C1 segment of cervical spinal cord (tissue), 14 donors: ENCODE results near the gene VAC14.
A peak's percentile ranks its signal among the peaks of the same experiment; 100 is the strongest.
"Not testable (repeated sequence)": the region's sequence is repeated elsewhere in the genome, so short reads cannot be mapped to it uniquely, and the experiment has no call there.

ENCODE experiments used
- DNase-seq, 14 donors: peaks; one replicate each; lab custom pipeline; 2025; lab: John Stamatoyannopoulos, UW

VAC14 gene

DNA sequence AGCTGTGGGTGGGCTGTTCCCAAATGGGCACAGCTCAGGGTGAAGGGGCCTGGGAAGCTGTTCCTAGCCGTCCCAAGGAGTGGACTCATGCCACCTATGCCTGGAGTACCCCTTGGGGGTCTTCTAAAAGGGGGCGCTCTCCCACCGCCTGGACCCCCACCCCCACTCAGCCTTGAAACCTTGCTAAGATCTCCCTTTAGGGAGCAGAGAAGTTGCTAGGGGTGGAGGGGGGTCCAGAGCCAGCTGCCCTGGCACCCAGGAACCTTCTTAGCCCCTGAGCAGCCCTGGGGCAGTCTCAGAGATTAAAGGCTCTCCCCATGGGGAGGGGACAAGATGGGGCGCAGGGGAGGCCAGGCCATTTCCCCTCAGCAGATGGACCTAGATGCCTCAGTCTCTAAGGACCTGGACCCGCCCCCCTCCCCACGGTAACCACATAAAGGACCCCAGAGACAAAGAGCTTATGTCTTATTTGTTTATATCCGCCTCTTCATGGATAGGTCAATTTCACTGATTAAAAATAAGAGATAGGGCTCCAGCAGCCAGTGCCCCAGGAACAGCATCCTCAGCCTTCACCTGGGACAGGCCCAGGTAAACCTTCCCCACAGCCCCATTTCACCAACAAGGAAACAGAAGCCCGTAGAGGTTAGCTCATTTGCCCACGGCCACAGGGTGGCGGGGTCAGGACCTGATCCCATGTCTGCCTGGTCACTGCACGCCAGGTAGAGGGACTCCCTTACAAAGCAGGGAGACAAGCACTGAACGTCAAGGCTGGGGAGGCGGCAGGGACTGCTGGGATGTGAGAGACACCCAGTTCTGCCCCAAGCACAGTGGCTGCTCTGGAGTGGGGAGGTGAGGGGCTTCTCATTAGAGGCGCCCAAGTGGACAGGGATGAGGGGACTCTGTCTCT is 118.5 kb downstream of the VAC14 start:
- DNase-seq: no peak

DNA sequence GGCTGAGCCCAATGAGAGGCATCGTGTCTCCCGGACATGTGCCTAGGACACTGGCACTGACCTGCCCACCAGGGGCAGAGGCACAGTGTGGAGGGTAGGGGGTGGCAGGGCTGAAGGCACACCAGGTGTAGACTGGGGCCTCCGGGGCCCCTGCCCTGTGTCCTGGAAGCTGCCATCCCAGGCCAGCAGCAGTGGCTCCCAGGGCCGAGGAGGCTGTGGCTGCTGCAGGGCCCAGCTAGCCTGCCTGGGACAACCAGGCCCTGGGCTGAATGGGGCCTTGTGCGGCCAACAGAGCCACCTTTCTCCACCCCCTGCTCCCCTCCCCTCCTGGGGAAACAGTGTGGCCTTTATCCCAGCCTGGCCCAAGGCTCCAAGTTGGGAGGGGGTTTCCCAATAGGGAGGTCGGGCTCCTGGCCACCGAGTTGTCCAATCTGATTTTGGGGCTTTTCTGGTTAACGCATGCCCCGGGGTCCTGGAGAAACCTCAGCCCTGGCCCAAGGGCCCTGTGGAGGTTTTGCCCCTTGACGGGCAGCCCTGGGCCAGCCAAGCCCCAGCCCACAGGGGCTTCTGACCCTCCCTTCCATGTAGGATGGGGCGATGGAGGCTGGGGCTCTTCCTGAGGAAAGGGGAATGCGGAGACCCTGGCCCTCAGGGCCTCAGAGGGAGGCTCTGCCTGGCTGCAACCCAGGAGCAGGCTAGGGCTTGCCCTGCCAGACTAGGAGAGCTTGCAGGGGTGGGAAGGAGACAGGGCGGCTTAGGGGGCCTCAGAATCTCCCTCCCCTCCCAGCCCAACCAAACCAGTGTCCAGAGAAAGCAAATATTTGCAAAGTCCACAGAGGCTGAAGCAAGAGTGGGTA is 119.3 kb downstream of the VAC14 start:
- peak in 13 of 14 donors; percentile 43 to 88 (median 74) for DNase-seq

DNA sequence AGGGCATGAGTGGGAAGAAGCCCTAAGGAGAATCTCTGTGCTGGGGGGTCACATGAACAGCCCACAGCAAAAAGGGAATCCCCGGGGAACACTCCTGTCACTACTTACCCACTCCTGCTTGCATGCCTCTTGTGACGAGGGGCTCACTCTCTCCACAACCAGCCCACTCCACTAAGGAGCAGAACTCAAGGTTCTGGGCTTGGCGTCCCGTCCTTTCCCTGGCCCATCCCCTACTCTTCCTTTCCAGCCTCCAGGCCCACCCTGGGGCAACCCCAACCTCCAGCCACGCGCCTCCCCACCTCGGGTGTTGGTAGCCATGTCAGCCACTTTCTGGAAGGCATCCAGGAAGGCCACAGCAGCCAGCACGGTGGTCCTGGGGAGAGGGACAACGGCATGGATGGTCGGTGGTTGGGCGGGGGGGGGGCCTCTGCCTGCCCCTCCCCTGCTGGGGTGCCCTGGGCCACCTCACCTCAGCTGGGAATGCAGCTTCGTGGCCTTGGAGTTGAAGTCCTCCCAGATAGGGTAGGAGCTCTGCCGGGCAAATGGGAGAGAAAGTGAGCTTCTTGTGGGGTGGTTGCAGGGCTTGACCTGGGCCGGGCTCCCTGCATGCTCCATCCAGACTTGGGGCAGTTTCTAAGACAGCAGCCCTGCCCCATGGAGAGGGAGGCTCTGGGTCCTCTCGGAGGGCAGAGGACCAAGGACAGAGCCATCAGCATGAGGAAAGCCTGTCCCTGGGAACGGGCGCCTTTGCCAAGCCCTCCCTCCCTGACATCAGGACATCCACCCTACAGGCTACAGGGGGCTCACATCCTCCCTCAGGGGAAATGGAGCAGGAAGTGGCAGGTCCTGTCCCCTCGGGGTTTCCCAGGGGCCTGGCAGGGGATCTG is 120.2 kb downstream of the VAC14 start:
- DNase-seq: peak in 1 of 14 donors; percentile 58

DNA sequence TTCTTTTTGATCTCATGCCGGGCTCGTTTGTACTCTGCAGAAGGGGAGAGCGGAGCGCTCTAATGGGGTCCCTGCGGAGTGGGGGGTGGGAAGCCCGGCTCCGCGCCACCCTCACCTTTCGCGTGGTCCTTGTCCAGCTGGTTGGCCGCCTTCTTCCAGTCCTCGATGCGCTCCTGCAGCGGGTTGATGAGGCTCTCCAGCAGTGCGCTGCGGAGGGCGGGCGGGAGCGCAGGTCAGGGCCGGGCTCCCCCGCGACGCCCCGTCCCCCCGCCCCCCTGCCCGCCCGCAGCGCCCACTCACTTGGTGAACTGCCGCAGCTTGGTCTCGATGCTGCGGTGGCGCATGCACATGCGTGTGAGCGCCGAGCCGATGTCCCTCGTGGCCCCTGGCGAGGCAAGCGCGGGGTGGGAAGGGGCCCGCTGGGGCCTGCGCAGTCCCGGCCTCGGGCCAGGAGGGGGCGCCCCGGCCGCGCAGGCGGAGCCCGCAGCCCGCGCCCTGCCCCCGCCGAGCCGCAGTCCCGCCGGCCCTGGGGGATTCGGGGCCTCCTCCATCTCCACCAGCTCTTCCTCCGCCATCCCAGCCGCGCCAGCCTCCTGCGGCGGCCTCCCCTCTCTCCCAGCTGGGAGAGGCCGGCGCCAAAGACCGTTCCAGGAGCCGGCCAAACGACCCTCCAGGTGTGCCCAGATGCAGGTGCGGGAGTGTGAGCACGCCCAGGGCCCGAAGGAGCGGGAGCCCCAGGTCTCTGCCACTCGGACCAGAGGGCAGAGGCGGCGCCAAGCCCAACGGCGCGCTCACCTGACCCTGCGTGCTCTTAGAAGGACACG is 121.1 kb downstream of the VAC14 start:
- DNase-seq: no peak

DNA sequence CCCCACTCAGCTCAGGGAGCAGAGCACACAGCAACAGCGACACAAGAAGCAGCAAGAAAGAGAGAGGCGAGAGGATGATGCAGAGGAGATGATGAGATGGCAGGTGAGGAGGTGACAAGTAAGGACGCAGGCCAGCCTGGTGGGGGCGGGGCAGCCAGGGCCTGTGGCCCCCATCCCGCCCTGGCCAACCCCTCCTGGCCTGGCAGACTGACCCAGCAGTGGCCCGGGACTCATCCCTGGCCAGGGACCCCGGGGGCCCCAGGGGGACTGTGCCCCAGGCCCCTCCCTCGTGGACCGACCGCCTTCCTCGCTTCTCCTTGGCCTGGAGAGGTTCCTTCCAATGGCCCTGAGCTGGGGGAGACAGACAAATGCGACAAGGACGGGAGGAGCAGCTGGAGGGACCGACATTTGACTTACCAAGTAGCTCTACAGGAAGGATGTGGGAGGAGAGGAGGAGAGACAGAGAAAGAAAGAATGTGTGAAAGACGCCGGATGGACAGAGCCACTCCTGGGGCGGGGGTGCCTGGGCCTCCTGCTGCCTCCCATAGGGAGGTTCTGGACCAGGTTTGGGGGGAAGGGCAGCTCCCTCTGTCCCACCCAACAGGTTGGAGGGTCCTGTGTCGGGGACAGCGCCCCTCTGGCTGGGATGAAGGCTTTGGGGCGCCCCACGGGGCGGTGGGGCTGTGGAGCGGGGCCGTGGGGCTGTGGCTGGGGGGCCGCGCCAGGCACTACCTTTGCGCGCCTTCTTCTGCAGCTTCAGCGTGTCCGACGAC is 121.9 kb downstream of the VAC14 start:
- DNase-seq: no peak

DNA sequence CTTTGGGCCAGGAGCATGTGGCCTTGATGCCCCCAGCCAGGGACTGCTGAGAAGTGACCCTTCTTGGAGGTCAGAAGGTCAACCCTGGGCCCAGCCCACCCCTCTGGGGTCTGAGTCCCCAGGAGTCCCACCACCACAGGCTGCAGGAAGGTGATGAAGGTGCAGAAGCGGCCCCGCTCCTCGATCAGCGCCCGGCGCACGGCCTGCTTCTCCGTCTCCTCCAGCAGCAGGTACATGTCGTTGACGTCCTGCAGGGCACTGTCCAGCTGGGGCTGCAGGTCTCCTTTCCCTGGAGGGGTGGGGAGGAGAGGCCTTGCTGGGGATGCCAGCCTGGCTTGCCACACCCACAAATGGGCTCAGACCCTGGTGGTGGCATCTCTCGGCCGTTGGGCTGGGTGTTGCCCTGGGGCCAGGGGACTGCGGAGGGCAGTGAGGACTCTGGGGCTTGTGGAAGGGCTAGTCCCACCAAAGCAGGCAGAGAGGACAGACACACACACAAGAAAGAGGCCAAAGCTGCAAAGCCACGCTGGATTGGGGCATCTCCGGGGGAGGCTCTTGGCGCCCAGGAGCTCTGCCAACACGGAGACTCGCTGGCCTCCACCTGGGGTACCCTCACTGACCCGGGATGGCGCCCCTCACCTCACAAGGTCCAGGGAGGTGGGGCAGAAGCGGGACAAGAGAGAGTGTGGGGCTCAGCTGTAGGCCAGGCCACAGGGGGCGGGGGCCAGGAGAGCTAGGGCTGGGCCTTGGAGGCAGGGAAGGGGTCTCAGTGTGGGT is 122.6 kb downstream of the VAC14 start:
- no peak for DNase-seq

DNA sequence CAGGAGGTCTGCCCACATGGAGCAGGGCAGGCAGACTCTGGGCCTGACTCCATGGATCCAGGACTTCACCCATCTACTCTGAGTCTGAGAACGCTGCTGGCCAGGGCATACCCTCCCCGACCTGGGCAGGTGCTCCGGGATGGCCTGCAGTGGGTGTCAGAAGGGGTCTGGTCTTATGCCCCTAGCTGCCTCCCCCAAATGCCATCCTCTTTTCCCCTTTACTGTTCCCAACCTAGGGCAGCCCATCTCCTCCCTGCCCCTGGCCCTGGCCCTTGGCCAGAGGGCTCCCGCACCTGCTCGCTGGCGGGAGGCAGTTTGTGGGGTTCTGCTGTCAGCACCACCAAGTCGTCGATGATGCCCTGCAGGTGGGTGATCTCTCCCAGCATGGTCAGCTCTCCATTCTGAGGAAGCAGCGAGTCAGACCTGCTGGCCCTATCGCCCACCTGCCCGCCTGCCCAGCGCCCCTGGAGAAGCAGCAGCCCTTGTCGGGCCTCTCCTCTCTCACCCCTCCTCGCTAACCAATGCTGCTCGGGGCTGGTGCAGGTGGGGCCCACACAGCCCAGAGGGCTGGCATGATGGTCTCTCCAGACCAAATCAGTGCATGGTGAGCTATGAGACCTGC is 123.3 kb downstream of the VAC14 start:
- no peak for DNase-seq

DNA sequence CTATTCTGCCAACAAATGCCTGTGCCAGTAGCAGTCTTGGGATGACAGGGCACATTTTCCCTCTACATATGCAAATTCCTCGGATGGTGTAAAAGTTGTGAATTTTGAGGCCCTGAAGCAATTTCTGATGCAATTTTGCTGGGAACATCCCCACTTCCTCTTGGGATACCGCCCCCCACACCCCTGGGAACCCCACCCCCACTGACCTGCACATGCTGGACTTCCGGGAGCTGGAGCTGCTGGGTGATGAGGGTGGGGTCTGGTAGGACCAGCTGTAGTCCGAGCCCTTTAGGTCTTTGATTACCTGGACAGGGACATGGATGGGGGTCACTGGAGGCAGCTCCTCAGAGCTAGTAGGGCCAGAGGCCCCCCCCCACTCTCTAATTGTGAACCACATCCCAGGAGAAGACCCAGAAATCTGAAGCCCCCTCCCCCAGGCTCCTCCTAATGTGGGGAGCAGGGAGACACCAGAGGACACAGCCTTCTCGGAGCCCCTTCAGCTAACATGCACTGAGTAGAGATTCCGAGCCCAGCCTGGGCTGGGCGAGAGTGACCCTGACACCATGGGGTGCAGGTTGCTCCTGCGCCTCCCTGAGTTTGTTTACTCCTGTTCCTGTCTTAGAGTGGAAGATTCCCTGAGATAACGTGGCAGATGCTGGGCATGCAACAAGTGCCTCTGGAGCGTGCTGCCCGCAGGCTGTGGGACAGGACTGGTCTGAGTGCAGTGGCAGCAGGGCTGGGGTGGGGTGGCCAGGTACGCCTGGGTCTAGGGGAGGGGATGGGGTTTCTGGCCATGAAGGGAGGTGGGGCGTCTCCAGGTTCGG is 124.1 kb downstream of the VAC14 start:
- DNase-seq: no peak

DNA sequence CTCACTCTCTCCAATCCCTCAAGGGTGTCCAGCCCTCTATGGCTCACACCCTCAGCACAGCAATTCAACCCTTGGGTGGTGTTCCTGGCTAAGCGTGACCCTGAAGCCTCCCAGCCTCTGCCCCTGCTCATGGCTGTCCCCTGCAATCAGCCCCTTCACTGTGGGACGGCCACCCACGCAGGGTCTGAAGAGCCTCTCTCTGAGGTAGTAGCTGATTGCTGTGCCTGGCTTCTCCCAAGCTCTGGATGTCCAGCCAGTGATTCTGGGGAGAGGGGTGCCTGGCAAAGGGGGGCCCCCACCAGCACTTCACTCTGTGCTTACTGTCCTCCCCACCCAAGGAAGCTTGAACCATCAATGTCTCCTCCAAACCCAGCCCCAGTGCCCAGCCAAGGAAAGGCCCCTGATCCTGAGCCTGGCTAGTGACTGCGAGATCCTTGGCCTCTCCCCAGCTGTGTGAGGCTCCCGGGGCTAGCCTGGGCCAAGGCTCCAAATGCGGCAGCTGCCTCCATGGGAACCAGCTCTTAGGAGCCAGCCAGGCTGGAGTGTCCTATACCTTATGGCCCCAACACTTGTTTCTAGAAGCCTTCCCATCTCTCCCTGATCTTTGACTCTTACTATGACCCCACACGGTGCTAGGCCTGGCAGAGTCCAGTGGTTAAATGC is 125.0 kb downstream of the VAC14 start:
- DNase-seq: peak in 2 of 14 donors; percentile 21 to 45

DNA sequence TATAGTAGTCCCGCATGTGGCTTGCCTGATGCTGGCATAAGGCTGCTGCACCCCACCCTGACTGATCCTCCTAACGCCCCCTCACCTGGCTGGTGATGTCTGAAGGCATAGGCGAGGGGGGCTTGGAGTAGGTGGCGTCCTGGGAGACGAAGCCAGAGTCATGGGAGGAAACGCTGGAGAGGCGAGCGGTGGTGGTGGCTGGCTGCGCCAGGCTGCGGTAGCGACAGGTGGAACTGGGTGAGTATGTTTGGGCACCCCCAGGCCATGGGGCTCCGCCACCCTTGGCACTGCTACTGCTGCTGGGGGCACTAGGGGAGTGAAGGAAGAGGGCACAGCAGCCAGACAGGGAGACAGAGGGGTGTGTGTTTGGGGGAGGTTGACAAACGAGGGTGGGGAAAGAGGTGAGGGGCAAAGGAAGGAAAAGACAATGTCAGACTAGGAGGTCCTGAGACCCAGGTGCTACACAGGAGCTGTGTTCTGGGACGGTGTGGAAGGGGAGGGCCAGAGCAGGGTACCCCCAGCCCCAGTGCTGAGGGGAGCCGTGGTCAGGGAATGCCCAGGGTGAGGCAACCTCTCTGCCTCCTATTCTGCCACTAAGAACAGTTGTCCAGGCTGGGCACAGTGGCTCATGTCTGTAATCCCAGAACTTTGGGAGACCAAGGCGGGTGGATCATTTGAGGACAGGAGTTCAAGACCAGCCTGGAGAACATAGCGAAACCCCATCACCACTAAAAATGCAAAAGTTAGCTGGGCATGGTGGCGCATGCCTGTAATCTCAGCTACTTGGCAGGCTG is 126.5 kb downstream of the VAC14 start:
- DNase-seq: no peak

DNA sequence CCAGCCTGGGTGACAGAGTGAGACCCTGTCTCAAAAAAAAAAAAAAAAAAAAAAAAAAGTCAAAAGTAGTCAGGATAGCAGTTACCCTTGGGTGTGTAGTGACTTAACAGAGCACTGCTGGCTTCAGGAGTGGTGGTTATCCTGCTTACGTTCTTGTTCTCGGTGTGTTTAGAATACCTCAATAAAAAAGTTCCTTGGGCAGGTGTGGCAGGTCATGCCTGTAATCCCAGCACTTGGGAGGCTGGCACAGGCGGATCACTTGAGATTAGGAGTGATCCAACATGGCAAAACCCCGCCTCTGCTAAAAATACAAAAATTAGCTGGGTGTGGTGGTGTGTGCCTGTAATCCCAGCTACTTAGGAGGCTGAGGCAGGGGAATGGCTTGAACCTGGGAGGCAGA is 130.0 kb downstream of the VAC14 start:
- DNase-seq: not testable (repeated sequence)

GRCh38 chr16:70670175-70670574 is 130.8 kb downstream of the VAC14 start:
- DNase-seq: no peak

- DNase-seq: no peak
These were observed 134.9 kb downstream of the VAC14 start for GRCh38 chr16:70665806-70666735.

GRCh38 chr16:70665113-70665694 is 135.8 kb downstream of the VAC14 start:
- no peak for DNase-seq
